Measurements from ENCODE around the gene HCRT. TPM values are rescaled to one million over a fixed set of nuclear protein-coding genes. Genes with fewer than 3 reads are reported as not detected.

HCRT gene
- total RNA-seq, 4 donors from 2014 or later: not detected

GRCh38 chr17:42200706-42201457 lies 15.6 kb upstream of the HCRT start:
- H3K27me3 ChIP-seq: no peaks in the 10 kb centered on the region
- H3K9me3 ChIP-seq: no peaks in the 10 kb centered on the region
- H3K36me3 ChIP-seq: peaks cover 0 to 22% (median 5%) of the 10 kb centered on the region in 4 donors
- 55 to 56% methylated on average over 9 to 14 of the region's 14 CpGs for WGBS, 2 donors (ENCODE audit: low coverage in 1 of 2)
- H3K4me1 ChIP-seq: peaks cover 0 to 15% (median 7%) of the 10 kb centered on the region in 4 donors
- TF ChIP-seq POLR2AphosphoS5 (IDR thresholded peaks at IDR 0.05): no peak
- no peak for TF ChIP-seq CTCF (IDR thresholded peaks at IDR 0.05)
- TF ChIP-seq POLR2A (IDR thresholded peaks at IDR 0.05): no peak
- no peak for TF ChIP-seq EP300 (IDR thresholded peaks at IDR 0.05; ENCODE audit: low read depth)
- H3K27ac ChIP-seq: peak overlapping the region; percentile 44 to 52 (median 49)
- DNase-seq: peak; percentile 39
- in situ Hi-C loops (cut with MboI; ENCODE audit: low pct_ligation_motif_present in 1 of 4, low pct_unique_long_range_greater_than_20kb in 1 of 4, low sequenced_read_pairs in 3 of 4) (no loop called here), intact Hi-C loops (cut with DNase I; ENCODE audit: low total_unique reads) (loop anchor here (10.0 kb wide), 1 partner anchor 1994 kb away; the partner anchor contains the start of gene ATXN7L3)
- H3K4me3 ChIP-seq: no peak overlapping the region

- no peak overlapping the region for H3K27ac ChIP-seq
- H3K27me3 ChIP-seq: no peaks in the 10 kb centered on the region
- peaks cover 0 to 10% (median 5%) of the 10 kb centered on the region in 4 donors for H3K36me3 ChIP-seq
- in situ Hi-C loops (cut with MboI; ENCODE audit: low pct_ligation_motif_present in 1 of 4, low pct_unique_long_range_greater_than_20kb in 1 of 4, low sequenced_read_pairs in 3 of 4): no loop called here
- intact Hi-C loops (cut with DNase I; ENCODE audit: low total_unique reads): loop anchor here (10.0 kb wide), 1 partner anchor 1995 kb away; the partner anchor contains the start of gene ATXN7L3
- 50 to 82% methylated on average over 2 to 12 of the region's 12 CpGs for WGBS, 2 donors (ENCODE audit: low coverage in 1 of 2)
- TF ChIP-seq POLR2AphosphoS5 (IDR thresholded peaks at IDR 0.05) (no peak), CTCF (IDR thresholded peaks at IDR 0.05) (no peak), EP300 (IDR thresholded peaks at IDR 0.05; ENCODE audit: low read depth) (no peak), POLR2A (IDR thresholded peaks at IDR 0.05) (no peak)
- H3K4me3 ChIP-seq: no peak overlapping the region
- no peaks in the 10 kb centered on the region for H3K9me3 ChIP-seq
- no peak for DNase-seq
- peaks cover 2 to 19% (median 10%) of the 10 kb centered on the region in 4 donors for H3K4me1 ChIP-seq
Measured at GRCh38 chr17:42199416-42200011, 14.3 kb upstream of the HCRT start.

GRCh38 chr17:42198897-42199296 lies 13.6 kb upstream of the HCRT start:
- in situ Hi-C loops (cut with MboI; ENCODE audit: low pct_ligation_motif_present in 1 of 4, low pct_unique_long_range_greater_than_20kb in 1 of 4, low sequenced_read_pairs in 3 of 4) (no loop called here), intact Hi-C loops (cut with DNase I; ENCODE audit: low total_unique reads) (no loop called here)
- Histone ChIP-seq H3K9me3 (no peaks in the 10 kb centered on the region), H3K36me3 (peaks cover 0 to 6% (median 3%) of the 10 kb centered on the region in 4 donors), H3K27ac (peak overlapping the region in 2 of 4 donors; percentile 15 to 30), H3K4me3 (no peak overlapping the region), H3K4me1 (peaks cover 4 to 21% (median 12%) of the 10 kb centered on the region in 4 donors), H3K27me3 (no peaks in the 10 kb centered on the region)
- no peak for TF ChIP-seq CTCF (IDR thresholded peaks at IDR 0.05)
- TF ChIP-seq POLR2AphosphoS5 (IDR thresholded peaks at IDR 0.05): no peak
- TF ChIP-seq EP300 (IDR thresholded peaks at IDR 0.05; ENCODE audit: low read depth): no peak
- no peak for TF ChIP-seq POLR2A (IDR thresholded peaks at IDR 0.05)
- DNase-seq: no peak
- WGBS, 2 donors (ENCODE audit: low coverage in 1 of 2): 78 to 83% methylated on average over 3 to 4 of the region's 4 CpGs

- intact Hi-C loops (cut with DNase I; ENCODE audit: low total_unique reads): no loop called here
- H3K36me3 ChIP-seq: no peaks in the 10 kb centered on the region
- 93 to 100% methylated on average over 1 to 8 of the region's 8 CpGs for WGBS, 2 donors (ENCODE audit: low coverage in 1 of 2)
- no peak for DNase-seq
- no peak overlapping the region for H3K27ac ChIP-seq
- H3K9me3 ChIP-seq: no peaks in the 10 kb centered on the region
- no peaks in the 10 kb centered on the region for H3K27me3 ChIP-seq
- peaks cover 17 to 33% (median 24%) of the 10 kb centered on the region in 4 donors for H3K4me1 ChIP-seq
- TF ChIP-seq POLR2A (IDR thresholded peaks at IDR 0.05) (no peak), POLR2AphosphoS5 (IDR thresholded peaks at IDR 0.05) (no peak), EP300 (IDR thresholded peaks at IDR 0.05; ENCODE audit: low read depth) (no peak), CTCF (IDR thresholded peaks at IDR 0.05) (no peak)
- in situ Hi-C loops (cut with MboI; ENCODE audit: low pct_ligation_motif_present in 1 of 4, low pct_unique_long_range_greater_than_20kb in 1 of 4, low sequenced_read_pairs in 3 of 4): no loop called here
- no peak overlapping the region for H3K4me3 ChIP-seq
Measured at GRCh38 chr17:42197564-42198156, 12.4 kb upstream of the HCRT start.

Data from transverse colon (tissue), 4 donors.